PFSK-1 (cell line): ENCODE results near the gene QKI.

Experiments used
- FOXP2 ChIP-seq: optimal IDR thresholded peaks from 2 replicates; pipeline ENCODE3; 2011; ENCODE audit warnings: borderline replicate concordance, control low read depth, inconsistent platforms; ENCODE audit not compliant: insufficient read depth; ENCODE audit errors: extremely low read length, extremely low read depth
- POLR2AphosphoS5 ChIP-seq: IDR thresholded peaks from 2 replicates; pipeline ENCODE4 v1.6.1; 2012; ENCODE audit warnings: low read depth, mild to moderate bottlenecking, control low read depth, low read length, moderate library complexity
- REST ChIP-seq, 2 experiments: IDR thresholded peaks; 2 replicates each; pipeline versions ENCODE4 v1.6.1 to v1.8.0; 2011 to 2012; ENCODE audit warnings: low read depth in 2 of 2, low read length in 2 of 2, control low read depth in 1 of 2, inconsistent platforms in 1 of 2, mild to moderate bottlenecking in 1 of 2, moderate library complexity in 1 of 2; ENCODE audit not compliant: insufficient read depth in 1 of 2
- SIN3A ChIP-seq: IDR thresholded peaks from 2 replicates; pipeline ENCODE4 v1.6.1; 2012; ENCODE audit warnings: mild to moderate bottlenecking, low read length, moderate library complexity, borderline replicate concordance; ENCODE audit not compliant: insufficient read depth
- TAF1 ChIP-seq: IDR thresholded peaks from 2 replicates; pipeline ENCODE4 v1.6.1; 2012; ENCODE audit warnings: low read length, control low read depth, borderline replicate concordance; ENCODE audit not compliant: insufficient read depth

Gene QKI

DNA sequence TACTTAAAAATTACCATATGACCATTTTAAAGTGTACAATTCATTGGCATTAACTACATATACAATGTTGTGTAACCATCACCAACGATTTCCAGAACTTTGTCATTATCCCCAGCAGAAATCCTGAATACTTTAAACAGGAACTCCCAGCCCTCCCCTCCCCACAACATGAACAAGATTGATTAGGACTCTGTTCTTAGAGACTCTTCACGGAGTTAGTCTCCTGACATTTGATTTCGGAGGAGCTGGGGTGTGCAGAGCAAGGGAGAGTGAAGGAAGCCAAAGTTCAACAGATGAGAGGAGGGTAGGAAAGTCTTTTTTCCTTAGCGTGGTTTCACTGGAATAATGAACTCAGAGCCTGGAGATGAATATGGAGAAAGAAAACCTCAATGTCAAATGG, 17.2 kb upstream of the QKI start:
- TF ChIP-seq POLR2AphosphoS5 (no peak), SIN3A (no peak), REST (IDR thresholded peaks at IDR 0.05; ENCODE audit: insufficient read depth in 1 of 2, low read depth in 2 of 2, low read length in 2 of 2) (no peak), TAF1 (no peak), FOXP2 (no peak)

- TF ChIP-seq TAF1 (no peak), FOXP2 (no peak), SIN3A (no peak), REST (IDR thresholded peaks at IDR 0.05; ENCODE audit: insufficient read depth in 1 of 2, low read depth in 2 of 2, low read length in 2 of 2) (no peak), POLR2AphosphoS5 (no peak)
Observed at GRCh38 chr6:163398115-163398514, 16.4 kb upstream of the QKI start.

- no peak for TF ChIP-seq REST (IDR thresholded peaks at IDR 0.05; ENCODE audit: insufficient read depth in 1 of 2, low read depth in 2 of 2, low read length in 2 of 2)
- no peak for TF ChIP-seq FOXP2
- no peak for TF ChIP-seq POLR2AphosphoS5
- no peak for TF ChIP-seq TAF1
- TF ChIP-seq SIN3A = no peak
Observed at GRCh38 chr6:163398815-163399214, 15.7 kb upstream of the QKI start.

DNA sequence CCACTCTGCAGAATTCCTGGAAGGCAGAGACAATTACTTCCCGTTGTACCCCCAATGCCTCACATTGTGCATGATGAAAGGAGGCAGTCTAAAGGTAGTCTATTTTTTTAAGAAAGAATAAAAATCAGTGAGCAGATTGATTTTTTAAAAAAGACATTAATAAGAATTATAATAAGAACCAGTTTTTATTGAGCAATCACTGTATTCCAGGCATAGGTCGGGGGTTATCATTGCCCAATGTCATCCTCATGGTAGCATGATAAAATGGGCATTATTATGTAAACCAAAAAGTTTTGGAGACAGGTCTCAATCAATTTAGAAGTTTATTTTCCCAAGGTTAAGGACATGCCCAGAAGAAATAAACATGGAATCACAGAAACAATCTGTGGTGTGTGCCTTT, 14.0 kb upstream of the QKI start:
- TF ChIP-seq FOXP2 (no peak), TAF1 (no peak), POLR2AphosphoS5 (no peak), REST (IDR thresholded peaks at IDR 0.05; ENCODE audit: insufficient read depth in 1 of 2, low read depth in 2 of 2, low read length in 2 of 2) (no peak), SIN3A (no peak)
